ENCODE results near the gene FMNL2. TPM values are rescaled to one million over a fixed set of nuclear protein-coding genes. Genes with fewer than 3 reads are reported as not detected.

The FMNL2 gene
- total RNA-seq, 1 experiment from 2014 or later: 33.6 TPM

GRCh38 chr2:152415796-152416195 lies 80.8 kb downstream of the FMNL2 start:
- Histone ChIP-seq H3K79me1 (ENCODE audit: insufficient read depth, low read depth, low read length, poor library complexity, severe bottlenecking) (peaks cover 3% of the 10 kb centered on the region), H2BK5ac (ENCODE audit: insufficient read length, low read length) (no peak overlapping the region), H4K5ac (ENCODE audit: insufficient read length, low read depth, low read length) (no peak overlapping the region), H3K4me1 (ENCODE audit: insufficient read depth, low read length) (0 out of 2 replicates have a peak, but pooled peaks cover 3% of the 10 kb centered on the region), H3K27ac (ENCODE audit: insufficient read length, low read depth, low read length) (no peak overlapping the region), H3K4me2 (ENCODE audit: insufficient read depth, insufficient read length, low read length) (no peak overlapping the region), H3K79me2 (ENCODE audit: insufficient read depth, low read length) (peaks cover 8% of the 10 kb centered on the region; the same call in 1 of the 2 replicates), H3K23me2 (ENCODE audit: insufficient read length, low read depth, low read length, poor library complexity, severe bottlenecking) (no peaks in the 10 kb centered on the region), H3K27me3 (ENCODE audit: insufficient read depth, low read length) (no peaks in the 10 kb centered on the region), H2BK12ac (ENCODE audit: insufficient read length, low read depth, low read length) (no peak overlapping the region), H4K20me1 (ENCODE audit: control insufficient read depth, insufficient read depth, insufficient read length) (no peaks in the 10 kb centered on the region), H3K9me3 (ENCODE audit: control insufficient read depth, low read depth, low read length) (no peaks in the 10 kb centered on the region), H4K8ac (replicated peaks; ENCODE audit: insufficient read length, low read depth, low read length) (no peak overlapping the region), H3K14ac (ENCODE audit: insufficient read depth, low read length) (no peak overlapping the region), H3K4ac (ENCODE audit: low read depth, low read length) (no peak overlapping the region), H4K91ac (ENCODE audit: insufficient read length, low read depth, low read length) (no peak overlapping the region), H3K56ac (ENCODE audit: insufficient read length, low read depth, low read length) (no peak overlapping the region), H3K9ac (ENCODE audit: extremely low read depth, insufficient read length, low read length) (no peak overlapping the region), H2BK20ac (ENCODE audit: low read depth, low read length, poor library complexity, severe bottlenecking) (no peak overlapping the region), H2BK15ac (ENCODE audit: low read depth, low read length) (no peak overlapping the region), H2AK5ac (ENCODE audit: insufficient read length, low read length) (no peak overlapping the region), H3K23ac (ENCODE audit: insufficient read length, low read depth, low read length) (no peak overlapping the region), H3K18ac (ENCODE audit: insufficient read length, low read depth, low read length) (no peak overlapping the region), H3T11ph (ENCODE audit: low read length) (no peak overlapping the region), H2BK120ac (ENCODE audit: low read depth, low read length, poor library complexity, severe bottlenecking) (no peak overlapping the region), H2AFZ (ENCODE audit: low read length) (no peak overlapping the region)
- Mint-ChIP-seq H3K36me3 (ENCODE audit: insufficient read depth in 1 of 3, low read depth in 3 of 3) (no peaks in the 10 kb centered on the region; a peak in 1 of 7 replicates), H3K4me1 (peaks cover 55 to 66% of the 10 kb centered on the region in 2 experiments), H3K27ac (no peak overlapping the region; a peak in 1 of 7 replicates), H3K27me3 (ENCODE audit: low read depth) (no peaks in the 10 kb centered on the region), H3K9me3 (no peaks in the 10 kb centered on the region), H3K4me3 (no peak overlapping the region)
- no peak for TF ChIP-seq CTCF (conservative IDR thresholded peaks at IDR 0.05)
- no CpG with 5 or more reads among the region's 3 CpGs for WGBS (ENCODE audit: extremely low coverage, insufficient read length, low lambda C conversion rate)
- DNase-seq: no peak

Measured in H9 (cell line).